ENCODE results near the gene S100A3.
A peak's percentile ranks its signal among the peaks of the same experiment; 100 is the strongest.

The S100A3 gene

GRCh38 chr1:153549741-153550397 is 811 bp upstream of the S100A3 start:
- no peak for DNase-seq (ENCODE audit: low read depth in 2 of 3, low spot score in 1 of 3)

GRCh38 chr1:153547560-153548551 is 1.2 kb downstream of the S100A3 start:
- no peak for DNase-seq (ENCODE audit: low read depth in 2 of 3, low spot score in 1 of 3)

GRCh38 chr1:153546796-153547559 is 2.1 kb downstream of the S100A3 start:
- DNase-seq (ENCODE audit: low read depth in 2 of 3, low spot score in 1 of 3) = no peak

- DNase-seq (ENCODE audit: low read depth in 2 of 3, low spot score in 1 of 3) = no peak
Observed at GRCh38 chr1:153546371-153546770, 2.7 kb downstream of the S100A3 start.

GRCh38 chr1:153545067-153546055 is 3.7 kb downstream of the S100A3 start, which contains the start of gene S100A4:
Gene S100A4 (minus strand): TSS chr1:153545806. CDS start chr1:153544794, 1,012 bp downstream.
- DNase-seq (ENCODE audit: low read depth in 2 of 3, low spot score in 1 of 3) = peak; percentile 91 to 94 (median 91)

GRCh38 chr1:153544453-153545066 is 4.5 kb downstream of the S100A3 start:
- no peak for DNase-seq (ENCODE audit: low read depth in 2 of 3, low spot score in 1 of 3)

- DNase-seq (ENCODE audit: low read depth in 2 of 3, low spot score in 1 of 3) = no peak
Observed at GRCh38 chr1:153543736-153544135, 5.3 kb downstream of the S100A3 start.

GRCh38 chr1:153542956-153543711 is 5.9 kb downstream of the S100A3 start:
- DNase-seq (ENCODE audit: low read depth in 2 of 3, low spot score in 1 of 3) = no peak

GRCh38 chr1:153541641-153542590 is 7.1 kb downstream of the S100A3 start:
- DNase-seq (ENCODE audit: low read depth in 2 of 3, low spot score in 1 of 3) = no peak

GRCh38 chr1:153540394-153541361 is 8.4 kb downstream of the S100A3 start, which contains the start of gene S100A5:
Gene S100A5 (minus strand): TSS chr1:153540934. CDS start chr1:153540191, 743 bp downstream.
- peak in 1 of 3 donors; percentile 55 for DNase-seq (ENCODE audit: low read depth in 2 of 3, low spot score in 1 of 3)

GRCh38 chr1:153539395-153540093 is 9.5 kb downstream of the S100A3 start:
- no peak for DNase-seq (ENCODE audit: low read depth in 2 of 3, low spot score in 1 of 3)

- DNase-seq (ENCODE audit: low read depth in 2 of 3, low spot score in 1 of 3) = no peak
Observed at GRCh38 chr1:153538315-153538821, 10.7 kb downstream of the S100A3 start.

- DNase-seq (ENCODE audit: low read depth in 2 of 3, low spot score in 1 of 3) = no peak
Observed at GRCh38 chr1:153537376-153537730, 11.7 kb downstream of the S100A3 start.

- DNase-seq (ENCODE audit: low read depth in 2 of 3, low spot score in 1 of 3) = no peak
Observed at GRCh38 chr1:153536671-153537375, 12.2 kb downstream of the S100A3 start.

- peak; percentile 47 to 67 (median 61) for DNase-seq (ENCODE audit: low read depth in 2 of 3, low spot score in 1 of 3)
Observed at GRCh38 chr1:153536012-153536670, 12.9 kb downstream of the S100A3 start.

Data from stimulated activated CD4-positive, alpha-beta T cell treated with anti-CD3 and anti-CD28 coated beads, Interleukin-12 subunit alpha, Interleukin-12 subunit beta, amount 100 ng/mL, for 48 hours (primary cell).